Esophagus squamous epithelium (tissue), 4 donors: ENCODE measurements around the gene MYO1D.

Experiments
- POLR2A ChIP-seq, 4 donors: fragments of 450-650 bp; IDR thresholded peaks; one replicate each; pipeline ENCODE4 v1.6.1; 2017; ENCODE audit warnings: antibody characterized with exemption in 4 of 4, mild to moderate bottlenecking in 4 of 4, moderate library complexity in 3 of 4
- TF ChIP-seq, protein P1 (sequence below), 6 experiments: fragments of 450-650 bp in 4 of 6; fragments of 200-600 bp in 2 of 6; sonication (generic) in 2 of 6; IDR thresholded peaks; one replicate each; pipeline ENCODE4 v1.5.1; 2016 to 2019; ENCODE audit warnings: antibody characterized with exemption in 6 of 6, mild to moderate bottlenecking in 4 of 6, moderate library complexity in 4 of 6

DNA sequence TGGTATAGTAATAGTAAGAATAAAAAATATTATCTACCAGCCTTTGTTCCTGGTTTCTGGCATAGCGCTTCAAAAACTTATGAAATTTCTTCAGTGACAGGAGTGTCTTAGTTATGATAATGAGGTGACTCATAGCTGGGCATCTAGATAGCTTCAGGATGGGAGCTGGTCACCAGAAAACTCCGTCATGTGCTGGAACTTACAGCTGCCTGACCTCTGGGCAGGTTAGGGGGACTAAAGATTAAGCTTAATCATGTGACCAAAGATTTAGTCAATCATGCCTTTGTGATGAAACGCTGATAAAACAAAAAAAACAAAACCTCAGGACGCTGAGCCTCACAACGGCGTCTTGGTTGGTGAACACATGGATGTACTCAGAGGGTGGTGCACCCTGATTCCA lies 154.2 kb downstream of the MYO1D start:
- TF ChIP-seq, protein P1, sequence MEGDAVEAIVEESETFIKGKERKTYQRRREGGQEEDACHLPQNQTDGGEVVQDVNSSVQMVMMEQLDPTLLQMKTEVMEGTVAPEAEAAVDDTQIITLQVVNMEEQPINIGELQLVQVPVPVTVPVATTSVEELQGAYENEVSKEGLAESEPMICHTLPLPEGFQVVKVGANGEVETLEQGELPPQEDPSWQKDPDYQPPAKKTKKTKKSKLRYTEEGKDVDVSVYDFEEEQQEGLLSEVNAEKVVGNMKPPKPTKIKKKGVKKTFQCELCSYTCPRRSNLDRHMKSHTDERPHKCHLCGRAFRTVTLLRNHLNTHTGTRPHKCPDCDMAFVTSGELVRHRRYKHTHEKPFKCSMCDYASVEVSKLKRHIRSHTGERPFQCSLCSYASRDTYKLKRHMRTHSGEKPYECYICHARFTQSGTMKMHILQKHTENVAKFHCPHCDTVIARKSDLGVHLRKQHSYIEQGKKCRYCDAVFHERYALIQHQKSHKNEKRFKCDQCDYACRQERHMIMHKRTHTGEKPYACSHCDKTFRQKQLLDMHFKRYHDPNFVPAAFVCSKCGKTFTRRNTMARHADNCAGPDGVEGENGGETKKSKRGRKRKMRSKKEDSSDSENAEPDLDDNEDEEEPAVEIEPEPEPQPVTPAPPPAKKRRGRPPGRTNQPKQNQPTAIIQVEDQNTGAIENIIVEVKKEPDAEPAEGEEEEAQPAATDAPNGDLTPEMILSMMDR (IDR thresholded peaks at IDR 0.05) = no peak
- TF ChIP-seq POLR2A (IDR thresholded peaks at IDR 0.05) = no peak
